ENCODE data around the gene CBFB. TPM values are rescaled to one million over a fixed set of nuclear protein-coding genes. Genes with fewer than 3 reads are reported as not detected.

Gene CBFB
- total RNA-seq, 4 donors from 2014 or later: 38.9 to 105 (median 96.5) TPM

GRCh38 chr16:67000384-67001351, 28.3 kb upstream of the CBFB start:
- intact Hi-C loops (cut with DNase I; ENCODE audit: low total_unique reads) (loop anchor here (2.0 kb wide), 1 partner anchor 28 kb away; the partner anchor contains the start of gene CBFB), in situ Hi-C loops (cut with MboI; ENCODE audit: low sequenced_read_pairs in 4 of 4) (no loop called here)
- Histone ChIP-seq H3K27me3 (peaks cover 0 to 6% (median 0%) of the 10 kb centered on the region in 3 donors), H3K4me1 (peaks cover 21 to 25% of the 10 kb centered on the region in 2 donors), H3K9me3 (no peaks in the 10 kb centered on the region), H3K36me3 (no peaks in the 10 kb centered on the region), H3K4me3 (peak overlapping the region; percentile 67 to 75 (median 69)), H3K27ac (peak overlapping the region; percentile 75 to 91 (median 75))
- DNase-seq (peak; percentile 68 to 74), ATAC-seq (peak; percentile 19 to 22)
- peak; percentile 21 to 65 for TF ChIP-seq POLR2A (IDR thresholded peaks at IDR 0.05)
- no peak for TF ChIP-seq CTCF (IDR thresholded peaks at IDR 0.05 in 4 of 5, conservative IDR thresholded peaks at IDR 0.05 in 1 of 5)

GRCh38 chr16:67001726-67002125, 27.2 kb upstream of the CBFB start:
- H3K27me3 ChIP-seq: peaks cover 0 to 6% (median 0%) of the 10 kb centered on the region in 3 donors
- no peaks in the 10 kb centered on the region for H3K9me3 ChIP-seq
- no peaks in the 10 kb centered on the region for H3K36me3 ChIP-seq
- in situ Hi-C loops (cut with MboI; ENCODE audit: low sequenced_read_pairs in 4 of 4): no loop called here
- TF ChIP-seq CTCF (IDR thresholded peaks at IDR 0.05 in 4 of 5, conservative IDR thresholded peaks at IDR 0.05 in 1 of 5): no peak
- TF ChIP-seq POLR2A (IDR thresholded peaks at IDR 0.05): no peak
- intact Hi-C loops (cut with DNase I; ENCODE audit: low total_unique reads): loop anchor here (2.0 kb wide), 1 partner anchor 27 kb away; the partner anchor contains the start of gene CBFB
- ATAC-seq (no peak), DNase-seq (no peak)
- no peak overlapping the region for H3K27ac ChIP-seq
- peaks cover 14 to 18% of the 10 kb centered on the region in 2 donors for H3K4me1 ChIP-seq
- H3K4me3 ChIP-seq: peak overlapping the region in 1 of 4 donors; percentile 67

- no peak for DNase-seq
- Histone ChIP-seq H3K9me3 (no peaks in the 10 kb centered on the region), H3K4me3 (no peak overlapping the region), H3K36me3 (no peaks in the 10 kb centered on the region), H3K27ac (no peak overlapping the region), H3K4me1 (no peaks in the 10 kb centered on the region), H3K27me3 (no peaks in the 10 kb centered on the region)
- intact Hi-C loops (cut with DNase I; ENCODE audit: low total_unique reads): no loop called here
- ATAC-seq: no peak
- in situ Hi-C loops (cut with MboI; ENCODE audit: low sequenced_read_pairs in 4 of 4): no loop called here
- no peak for TF ChIP-seq CTCF (IDR thresholded peaks at IDR 0.05 in 4 of 5, conservative IDR thresholded peaks at IDR 0.05 in 1 of 5)
These were observed 21.9 kb upstream of the CBFB start for GRCh38 chr16:67006930-67007658.

GRCh38 chr16:67009158-67009557, 19.8 kb upstream of the CBFB start:
- intact Hi-C loops (cut with DNase I; ENCODE audit: low total_unique reads): no loop called here
- ATAC-seq (no peak), DNase-seq (no peak)
- in situ Hi-C loops (cut with MboI; ENCODE audit: low sequenced_read_pairs in 4 of 4): no loop called here
- Histone ChIP-seq H3K9me3 (no peaks in the 10 kb centered on the region), H3K4me3 (no peak overlapping the region), H3K4me1 (peaks cover 0 to under 1% of the 10 kb centered on the region in 2 donors), H3K27me3 (no peaks in the 10 kb centered on the region), H3K36me3 (no peaks in the 10 kb centered on the region), H3K27ac (no peak overlapping the region)
- TF ChIP-seq CTCF (IDR thresholded peaks at IDR 0.05 in 4 of 5, conservative IDR thresholded peaks at IDR 0.05 in 1 of 5): no peak
- TF ChIP-seq POLR2A (IDR thresholded peaks at IDR 0.05): no peak
